ENCODE measurements around the gene CHMP3.

GRCh38 chr2:86543335-86543734 is 19.9 kb downstream of the CHMP3 start:
- TF ChIP-seq, protein P1, sequence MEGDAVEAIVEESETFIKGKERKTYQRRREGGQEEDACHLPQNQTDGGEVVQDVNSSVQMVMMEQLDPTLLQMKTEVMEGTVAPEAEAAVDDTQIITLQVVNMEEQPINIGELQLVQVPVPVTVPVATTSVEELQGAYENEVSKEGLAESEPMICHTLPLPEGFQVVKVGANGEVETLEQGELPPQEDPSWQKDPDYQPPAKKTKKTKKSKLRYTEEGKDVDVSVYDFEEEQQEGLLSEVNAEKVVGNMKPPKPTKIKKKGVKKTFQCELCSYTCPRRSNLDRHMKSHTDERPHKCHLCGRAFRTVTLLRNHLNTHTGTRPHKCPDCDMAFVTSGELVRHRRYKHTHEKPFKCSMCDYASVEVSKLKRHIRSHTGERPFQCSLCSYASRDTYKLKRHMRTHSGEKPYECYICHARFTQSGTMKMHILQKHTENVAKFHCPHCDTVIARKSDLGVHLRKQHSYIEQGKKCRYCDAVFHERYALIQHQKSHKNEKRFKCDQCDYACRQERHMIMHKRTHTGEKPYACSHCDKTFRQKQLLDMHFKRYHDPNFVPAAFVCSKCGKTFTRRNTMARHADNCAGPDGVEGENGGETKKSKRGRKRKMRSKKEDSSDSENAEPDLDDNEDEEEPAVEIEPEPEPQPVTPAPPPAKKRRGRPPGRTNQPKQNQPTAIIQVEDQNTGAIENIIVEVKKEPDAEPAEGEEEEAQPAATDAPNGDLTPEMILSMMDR (IDR thresholded peaks at IDR 0.05; ENCODE audit: poor library complexity) = no peak
- no peak for TF ChIP-seq EZH2phosphoT487 (IDR thresholded peaks at IDR 0.05; ENCODE audit: low read depth, severe bottlenecking, unreplicated experiment)

Data from hepatocyte (in vitro differentiated cells).